RWPE2 (cell line): ENCODE measurements around the gene ADGRF3.
"Not testable (repeated sequence)": the region's sequence is repeated elsewhere in the genome, so short reads cannot be mapped to it uniquely, and the experiment has no call there.

ENCODE experiments used
- ATAC-seq: fragments of 200-7000 bp; cut with Tn5 transposase; 3 replicates; pipeline ENCODE4 v1.9.1; 2021; ENCODE audit warnings: low read depth
- DNase-seq: peaks from one replicate; pipeline ENCODE4 v3.0.0-alpha.2; 2020; ENCODE audit warnings: low spot score
- H3K27ac ChIP-seq: fragments of 450-650 bp; 2 replicates; pipeline ENCODE4 v1.5.1; 2017; ENCODE audit warnings: mild to moderate bottlenecking; ENCODE audit not compliant: poor library complexity, severe bottlenecking
- H3K27me3 ChIP-seq: fragments of 250-450 bp; sonication (Bioruptor Pico); 2 replicates; pipeline ENCODE4 v1.5.1; 2021; ENCODE audit warnings: mild to moderate bottlenecking, moderate library complexity; ENCODE audit not compliant: insufficient read depth, poor library complexity, severe bottlenecking
- H3K36me3 ChIP-seq: fragments of 250-450 bp; sonication (Bioruptor Pico); 2 replicates; pipeline ENCODE4 v1.5.1; 2020; ENCODE audit warnings: low read depth, mild to moderate bottlenecking, moderate library complexity
- H3K4me1 ChIP-seq: fragments of 250-450 bp; sonication (Bioruptor Pico); 2 replicates; pipeline ENCODE4 v1.5.1; 2021; ENCODE audit warnings: mild to moderate bottlenecking, moderate library complexity; ENCODE audit not compliant: insufficient read depth, poor library complexity, severe bottlenecking
- H3K4me3 ChIP-seq: fragments of 250-450 bp; sonication (Bioruptor Pico); 2 replicates; pipeline ENCODE4 v1.5.1; 2021; ENCODE audit warnings: mild to moderate bottlenecking, moderate library complexity; ENCODE audit not compliant: severe bottlenecking
- H3K9me3 ChIP-seq: fragments of 250-450 bp; sonication (Bioruptor Pico); 2 replicates; pipeline ENCODE4 v1.5.1; 2021; ENCODE audit warnings: mild to moderate bottlenecking, moderate library complexity; ENCODE audit not compliant: severe bottlenecking
- TF ChIP-seq, protein P1 (sequence below): fragments of 450-650 bp; IDR thresholded peaks from one replicate; pipeline ENCODE4 v1.5.1; 2017; ENCODE audit warnings: mild to moderate bottlenecking, moderate library complexity; ENCODE audit not compliant: poor library complexity, severe bottlenecking

The ADGRF3 gene

DNA sequence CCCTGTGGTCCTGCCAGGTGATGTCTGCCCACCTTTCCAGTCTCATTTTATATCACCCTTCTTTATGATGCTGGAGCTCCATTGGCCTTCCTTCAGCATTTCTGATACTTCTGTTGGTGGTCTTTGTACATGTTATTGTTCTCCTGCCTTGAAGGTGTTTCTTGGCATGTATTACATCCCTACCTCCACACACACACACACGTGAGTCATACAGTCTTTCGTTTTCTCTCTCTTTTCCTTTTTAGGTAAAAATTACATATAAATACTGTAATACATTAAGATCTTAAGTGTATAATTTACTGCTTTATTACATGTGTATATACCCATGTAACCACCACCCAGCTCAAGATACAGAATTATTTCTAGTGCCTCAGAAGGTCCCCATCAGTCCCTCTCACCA is 10.2 kb upstream of the ADGRF3 start:
- H3K27me3 ChIP-seq, result no peaks in the 10 kb centered on the region
- TF ChIP-seq, protein P1, sequence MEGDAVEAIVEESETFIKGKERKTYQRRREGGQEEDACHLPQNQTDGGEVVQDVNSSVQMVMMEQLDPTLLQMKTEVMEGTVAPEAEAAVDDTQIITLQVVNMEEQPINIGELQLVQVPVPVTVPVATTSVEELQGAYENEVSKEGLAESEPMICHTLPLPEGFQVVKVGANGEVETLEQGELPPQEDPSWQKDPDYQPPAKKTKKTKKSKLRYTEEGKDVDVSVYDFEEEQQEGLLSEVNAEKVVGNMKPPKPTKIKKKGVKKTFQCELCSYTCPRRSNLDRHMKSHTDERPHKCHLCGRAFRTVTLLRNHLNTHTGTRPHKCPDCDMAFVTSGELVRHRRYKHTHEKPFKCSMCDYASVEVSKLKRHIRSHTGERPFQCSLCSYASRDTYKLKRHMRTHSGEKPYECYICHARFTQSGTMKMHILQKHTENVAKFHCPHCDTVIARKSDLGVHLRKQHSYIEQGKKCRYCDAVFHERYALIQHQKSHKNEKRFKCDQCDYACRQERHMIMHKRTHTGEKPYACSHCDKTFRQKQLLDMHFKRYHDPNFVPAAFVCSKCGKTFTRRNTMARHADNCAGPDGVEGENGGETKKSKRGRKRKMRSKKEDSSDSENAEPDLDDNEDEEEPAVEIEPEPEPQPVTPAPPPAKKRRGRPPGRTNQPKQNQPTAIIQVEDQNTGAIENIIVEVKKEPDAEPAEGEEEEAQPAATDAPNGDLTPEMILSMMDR, result no peak
- H3K36me3 ChIP-seq, result peaks cover 12% of the 10 kb centered on the region
- peaks cover 32% of the 10 kb centered on the region for H3K4me1 ChIP-seq
- H3K4me3 ChIP-seq, result no peak overlapping the region
- ATAC-seq, result no peak
- no peaks in the 10 kb centered on the region for H3K9me3 ChIP-seq
- H3K27ac ChIP-seq, result no peak overlapping the region
- DNase-seq, result no peak

DNA sequence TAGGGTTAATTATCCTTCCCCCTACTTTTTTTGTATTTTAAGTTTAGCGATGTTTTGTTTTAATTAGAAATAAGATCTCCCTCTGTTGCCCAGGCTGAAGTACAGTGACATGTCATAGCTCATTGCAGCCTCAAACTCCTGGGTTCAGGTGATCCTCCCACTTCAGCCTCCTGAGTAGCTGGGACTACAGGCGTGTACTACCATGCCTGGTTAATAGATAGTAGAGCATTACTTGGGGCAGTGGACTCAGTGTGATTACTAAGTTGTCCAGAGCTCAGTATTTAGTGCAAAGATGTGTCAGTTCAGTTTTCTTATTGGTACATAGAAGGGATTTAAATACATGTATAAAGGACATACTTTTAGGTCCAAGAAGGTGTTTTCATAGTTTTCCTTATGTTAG is 9.5 kb upstream of the ADGRF3 start:
- DNase-seq (no peak), ATAC-seq (no peak)
- H3K27me3 ChIP-seq, result no peaks in the 10 kb centered on the region
- peaks cover 32% of the 10 kb centered on the region for H3K4me1 ChIP-seq
- TF ChIP-seq, protein P1, result no peak
- H3K9me3 ChIP-seq, result no peaks in the 10 kb centered on the region
- H3K36me3 ChIP-seq, result peaks cover 12% of the 10 kb centered on the region
- no peak overlapping the region for H3K4me3 ChIP-seq
- H3K27ac ChIP-seq, result peak overlapping the region; percentile 33

DNA sequence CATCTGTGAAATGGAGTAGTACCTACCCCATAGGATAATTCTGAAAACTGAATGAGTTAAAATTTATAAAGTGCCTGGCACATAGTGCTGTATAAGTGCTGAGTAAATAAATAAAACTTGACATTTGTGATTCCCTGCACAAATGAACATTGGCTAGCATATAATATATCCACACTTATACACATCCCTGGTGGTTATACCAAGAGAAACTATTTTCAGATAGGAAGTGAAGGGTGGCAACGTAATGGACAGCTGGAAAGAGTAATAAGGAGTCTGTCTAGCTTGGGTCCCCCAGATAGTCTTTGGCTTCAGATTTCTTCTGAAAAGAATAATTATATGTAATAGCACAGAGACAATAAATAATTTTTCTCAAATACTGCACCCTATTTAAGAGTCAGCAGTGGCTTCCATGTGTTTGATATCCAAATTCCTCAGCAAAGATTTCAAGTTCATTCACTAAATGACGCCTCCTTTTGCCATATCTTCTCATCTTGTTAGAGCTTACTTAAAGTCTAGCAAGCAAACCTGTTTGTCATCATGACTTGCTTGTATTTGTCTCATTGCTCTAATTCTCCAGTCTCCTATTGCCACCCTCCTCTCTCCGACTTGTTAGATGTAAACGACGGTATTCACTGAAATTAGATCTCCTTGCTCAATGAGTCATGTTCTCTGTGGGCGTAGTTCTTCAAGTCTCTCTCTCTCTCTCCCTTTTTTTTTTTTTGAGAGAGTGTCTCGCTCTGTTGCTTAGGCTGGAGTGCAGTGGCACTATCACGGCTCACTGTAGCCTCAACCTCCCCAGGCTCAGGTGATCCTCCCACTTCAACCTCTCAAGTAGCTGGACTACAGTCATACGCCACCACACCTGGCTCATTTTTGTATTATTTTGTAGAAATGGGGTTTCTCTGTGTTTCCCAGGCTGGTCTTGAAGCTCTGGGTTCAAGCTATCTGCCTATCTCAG is 8.7 kb upstream of the ADGRF3 start:
- no peaks in the 10 kb centered on the region for H3K9me3 ChIP-seq
- TF ChIP-seq, protein P1, result no peak
- peaks cover 32% of the 10 kb centered on the region for H3K4me1 ChIP-seq
- H3K4me3 ChIP-seq, result no peak overlapping the region
- no peaks in the 10 kb centered on the region for H3K27me3 ChIP-seq
- no peak for DNase-seq
- ATAC-seq, result peak; percentile 93
- H3K27ac ChIP-seq, result peak overlapping the region; percentile 33
- H3K36me3 ChIP-seq, result peaks cover 12% of the 10 kb centered on the region

DNA sequence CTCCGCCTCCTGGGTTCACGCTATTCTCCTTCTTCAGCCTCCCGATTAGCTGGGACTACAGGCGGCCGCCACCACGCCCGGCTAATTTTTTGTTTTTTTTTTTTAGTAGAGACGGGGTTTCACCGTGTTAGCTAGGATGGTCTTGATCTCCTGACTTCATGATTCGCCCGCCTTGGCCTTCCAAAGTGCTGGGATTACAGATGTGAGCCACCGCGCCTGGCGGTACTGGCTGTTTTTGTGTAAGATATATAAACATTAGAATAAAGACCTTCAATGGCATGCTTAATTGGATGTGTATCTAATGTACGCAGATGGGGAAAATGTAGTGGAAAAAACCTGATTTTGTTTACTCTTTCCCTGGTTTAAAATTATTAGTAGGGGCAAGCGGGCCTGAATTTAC is 7.9 kb upstream of the ADGRF3 start:
- Histone ChIP-seq H3K27ac (peak overlapping the region; percentile 33), H3K4me1 (peaks cover 32% of the 10 kb centered on the region), H3K36me3 (peaks cover 12% of the 10 kb centered on the region)
- not testable (repeated sequence) for H3K4me3 ChIP-seq, ATAC-seq, H3K9me3 ChIP-seq, DNase-seq, H3K27me3 ChIP-seq

DNA sequence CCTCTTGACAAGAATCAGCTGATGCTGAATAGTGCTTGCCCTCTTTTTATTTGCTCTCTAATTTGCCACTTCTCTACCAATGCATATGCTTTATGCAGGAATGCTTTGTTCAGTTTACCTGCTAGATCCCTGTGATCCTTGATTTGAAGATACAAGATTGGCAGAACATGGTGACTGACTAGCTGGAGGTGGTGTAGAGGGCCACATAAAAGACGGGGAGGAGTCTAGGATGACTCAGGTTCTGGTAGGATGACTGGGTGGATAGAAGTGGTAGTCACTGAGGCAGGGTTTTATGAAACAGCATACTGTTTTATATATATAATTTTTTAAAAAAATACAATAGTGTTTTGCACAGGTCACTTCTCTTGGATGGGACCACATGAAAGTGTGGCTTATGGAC is 6.3 kb upstream of the ADGRF3 start:
- peak; percentile 80 for ATAC-seq
- peaks cover 14% of the 10 kb centered on the region for H3K36me3 ChIP-seq
- no peak for DNase-seq

More for the DNA sequence above, 6.3 kb upstream of the ADGRF3 start:
- no peak overlapping the region for H3K27ac ChIP-seq
- H3K9me3 ChIP-seq, result no peaks in the 10 kb centered on the region
- H3K4me1 ChIP-seq, result peaks cover 37% of the 10 kb centered on the region
- H3K4me3 ChIP-seq, result no peak overlapping the region
- H3K27me3 ChIP-seq, result no peaks in the 10 kb centered on the region
- TF ChIP-seq, protein P1, result no peak
